Activated CD8-positive, alpha-beta memory T cell treated with anti-CD3 and anti-CD28 coated beads for 48 hours (primary cell): ENCODE data around the gene ATP6V1F.

Source experiments
- DNase-seq, 3 experiments: peaks; one replicate each; pipeline ENCODE4 v3.0.0-alpha.2; 2020; ENCODE audit warnings: low read depth in 2 of 3, low spot score in 2 of 3

The ATP6V1F gene

DNA sequence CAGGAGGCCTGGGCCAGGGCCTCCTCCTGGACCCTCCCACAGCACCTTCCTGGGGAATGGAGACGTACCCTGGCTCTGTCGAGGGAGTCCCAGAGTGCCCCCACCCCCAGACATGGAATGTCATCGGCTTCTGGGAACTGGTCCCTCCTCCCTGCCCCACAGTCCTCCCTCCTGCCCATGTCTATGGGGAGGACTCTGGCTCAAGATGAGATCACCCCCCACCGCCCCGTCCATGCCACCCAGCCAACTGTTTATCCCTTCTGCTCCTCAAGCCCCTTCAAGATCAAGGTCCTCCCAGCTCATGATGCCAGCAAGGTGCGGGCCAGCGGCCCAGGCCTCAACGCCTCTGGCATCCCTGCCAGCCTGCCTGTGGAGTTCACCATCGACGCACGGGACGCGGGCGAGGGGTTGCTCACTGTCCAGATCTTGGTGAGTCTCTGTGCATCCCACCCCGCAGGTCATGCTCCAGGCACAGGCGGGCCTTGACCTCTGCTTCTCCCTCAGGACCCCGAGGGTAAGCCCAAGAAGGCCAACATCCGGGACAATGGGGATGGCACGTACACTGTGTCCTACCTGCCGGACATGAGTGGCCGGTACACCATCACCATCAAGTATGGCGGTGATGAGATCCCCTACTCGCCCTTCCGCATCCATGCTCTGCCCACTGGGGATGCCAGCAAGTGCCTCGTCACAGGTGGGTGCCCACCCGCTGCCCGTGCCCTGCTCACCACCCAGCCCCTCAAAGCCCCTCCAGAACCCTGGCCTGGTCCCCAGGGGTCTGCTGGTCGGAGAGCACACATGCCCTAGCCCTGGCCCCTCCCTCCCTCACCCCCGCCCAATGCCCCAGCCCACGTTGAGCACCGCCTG, 14.1 kb upstream of the ATP6V1F start:
- no peak for DNase-seq

DNA sequence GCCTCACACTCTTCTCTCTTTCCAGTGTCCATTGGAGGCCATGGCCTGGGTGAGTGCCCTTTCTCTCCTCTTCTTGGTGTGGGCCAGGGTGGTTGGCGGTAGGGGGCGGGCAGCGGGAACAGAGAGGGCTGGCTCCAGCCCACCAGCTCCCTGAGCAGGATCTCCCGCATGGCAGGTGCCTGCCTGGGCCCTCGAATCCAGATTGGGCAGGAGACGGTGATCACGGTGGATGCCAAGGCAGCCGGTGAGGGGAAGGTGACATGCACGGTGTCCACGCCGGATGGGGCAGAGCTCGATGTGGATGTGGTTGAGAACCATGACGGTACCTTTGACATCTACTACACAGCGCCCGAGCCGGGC, 13.5 kb upstream of the ATP6V1F start:
- DNase-seq: no peak

DNA sequence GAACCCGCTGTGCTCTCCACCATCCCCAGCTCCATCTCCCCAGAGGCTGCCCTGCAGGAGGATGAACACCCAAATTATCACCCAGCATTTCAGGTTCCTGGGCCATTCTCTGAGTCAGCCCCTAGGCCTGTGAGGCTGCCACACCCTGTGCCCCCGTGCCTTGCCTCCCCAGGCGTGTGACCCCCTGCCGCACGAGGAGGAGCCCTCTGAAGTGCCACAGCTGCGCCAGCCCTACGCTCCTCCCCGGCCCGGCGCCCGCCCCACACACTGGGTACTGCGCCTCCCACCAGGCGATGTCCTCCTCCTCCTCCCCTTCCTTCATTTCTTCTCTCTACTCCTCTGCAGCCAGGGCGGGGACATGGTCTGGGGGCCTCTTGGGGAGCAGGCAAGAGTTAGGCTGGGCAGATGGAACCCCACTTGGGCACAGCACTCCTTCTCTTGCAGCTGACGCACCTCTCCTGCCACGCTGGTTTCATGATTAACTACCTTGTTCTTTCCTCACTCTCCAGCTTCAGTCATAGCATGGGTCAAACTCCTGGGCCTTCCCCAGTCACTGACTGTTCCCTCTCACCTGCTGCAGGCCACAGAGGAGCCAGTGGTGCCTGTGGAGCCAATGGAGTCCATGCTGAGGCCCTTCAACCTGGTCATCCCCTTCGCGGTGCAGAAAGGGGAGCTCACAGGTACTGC, 12.7 kb upstream of the ATP6V1F start:
- no peak for DNase-seq

DNA sequence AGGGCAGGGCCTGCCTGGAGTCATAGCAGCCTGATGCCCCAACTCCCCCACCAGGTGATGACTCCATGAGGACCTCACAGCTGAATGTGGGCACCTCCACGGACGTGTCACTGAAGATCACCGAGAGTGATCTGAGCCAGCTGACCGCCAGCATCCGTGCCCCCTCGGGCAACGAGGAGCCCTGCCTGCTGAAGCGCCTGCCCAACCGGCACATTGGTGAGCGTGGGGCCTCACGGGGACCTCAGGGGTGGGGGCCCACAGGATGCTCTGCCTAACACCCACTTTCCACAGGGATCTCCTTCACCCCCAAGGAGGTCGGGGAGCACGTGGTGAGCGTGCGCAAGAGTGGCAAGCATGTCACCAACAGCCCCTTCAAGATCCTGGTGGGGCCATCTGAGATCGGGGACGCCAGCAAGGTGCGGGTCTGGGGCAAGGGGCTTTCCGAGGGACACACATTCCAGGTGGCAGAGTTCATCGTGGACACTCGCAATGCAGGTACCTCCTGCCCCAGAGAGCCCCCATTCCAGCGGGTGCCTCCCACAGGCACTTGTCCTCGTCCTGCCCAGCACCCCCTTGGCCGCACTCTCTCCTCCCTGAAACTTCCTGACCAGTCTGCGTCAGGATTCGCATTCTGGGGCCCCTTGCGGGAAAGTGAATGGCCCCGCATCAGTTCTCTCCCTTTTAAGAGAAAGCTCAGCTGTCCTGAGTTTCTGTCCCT, 10.0 kb upstream of the ATP6V1F start:
- no peak for DNase-seq

DNA sequence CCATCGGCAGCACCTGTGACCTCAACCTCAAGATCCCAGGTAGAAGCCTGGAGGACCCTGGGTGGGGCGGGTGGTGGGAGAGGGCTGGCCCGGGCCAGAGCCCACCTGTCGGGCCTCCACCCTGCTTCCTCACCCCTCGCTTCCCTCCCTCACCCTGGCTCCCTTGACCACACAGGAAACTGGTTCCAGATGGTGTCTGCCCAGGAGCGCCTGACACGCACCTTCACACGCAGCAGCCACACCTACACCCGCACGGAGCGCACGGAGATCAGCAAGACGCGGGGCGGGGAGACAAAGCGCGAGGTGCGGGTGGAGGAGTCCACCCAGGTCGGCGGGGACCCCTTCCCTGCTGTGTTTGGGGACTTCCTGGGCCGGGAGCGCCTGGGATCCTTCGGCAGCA, 8.9 kb upstream of the ATP6V1F start:
- DNase-seq: no peak

DNA sequence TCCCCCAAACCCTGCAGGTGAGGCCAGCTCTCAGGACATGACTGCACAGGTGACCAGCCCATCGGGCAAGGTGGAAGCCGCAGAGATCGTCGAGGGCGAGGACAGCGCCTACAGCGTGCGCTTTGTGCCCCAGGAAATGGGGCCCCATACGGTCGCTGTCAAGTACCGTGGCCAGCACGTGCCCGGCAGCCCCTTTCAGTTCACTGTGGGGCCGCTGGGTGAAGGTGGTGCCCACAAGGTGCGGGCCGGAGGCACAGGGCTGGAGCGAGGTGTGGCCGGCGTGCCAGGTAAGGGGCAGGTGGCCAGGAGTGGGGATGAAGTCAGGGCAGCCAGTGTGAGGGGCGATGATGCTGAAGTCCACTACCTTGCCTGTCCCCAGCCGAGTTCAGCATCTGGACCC, 8.3 kb upstream of the ATP6V1F start:
- DNase-seq: no peak

DNA sequence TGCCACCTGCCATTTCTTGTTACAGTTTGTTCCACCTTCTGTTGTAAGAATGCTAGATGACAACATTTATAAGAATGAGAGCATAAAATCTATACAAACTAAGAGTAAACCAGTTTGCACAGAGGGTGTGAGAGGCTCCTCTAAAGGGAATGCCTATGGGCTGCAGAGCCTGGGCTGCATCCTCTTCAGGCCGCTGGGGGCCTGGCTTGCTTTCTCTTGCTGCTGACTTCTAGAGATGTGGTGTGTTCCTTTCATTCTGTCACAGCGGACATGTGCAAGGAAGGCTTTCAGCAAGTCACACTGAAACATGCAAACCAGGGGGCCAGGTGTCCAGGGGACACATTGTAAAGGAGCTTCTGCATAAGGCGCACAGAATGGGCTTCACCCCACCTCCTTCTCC, 7.1 kb upstream of the ATP6V1F start:
- no peak for DNase-seq

DNA sequence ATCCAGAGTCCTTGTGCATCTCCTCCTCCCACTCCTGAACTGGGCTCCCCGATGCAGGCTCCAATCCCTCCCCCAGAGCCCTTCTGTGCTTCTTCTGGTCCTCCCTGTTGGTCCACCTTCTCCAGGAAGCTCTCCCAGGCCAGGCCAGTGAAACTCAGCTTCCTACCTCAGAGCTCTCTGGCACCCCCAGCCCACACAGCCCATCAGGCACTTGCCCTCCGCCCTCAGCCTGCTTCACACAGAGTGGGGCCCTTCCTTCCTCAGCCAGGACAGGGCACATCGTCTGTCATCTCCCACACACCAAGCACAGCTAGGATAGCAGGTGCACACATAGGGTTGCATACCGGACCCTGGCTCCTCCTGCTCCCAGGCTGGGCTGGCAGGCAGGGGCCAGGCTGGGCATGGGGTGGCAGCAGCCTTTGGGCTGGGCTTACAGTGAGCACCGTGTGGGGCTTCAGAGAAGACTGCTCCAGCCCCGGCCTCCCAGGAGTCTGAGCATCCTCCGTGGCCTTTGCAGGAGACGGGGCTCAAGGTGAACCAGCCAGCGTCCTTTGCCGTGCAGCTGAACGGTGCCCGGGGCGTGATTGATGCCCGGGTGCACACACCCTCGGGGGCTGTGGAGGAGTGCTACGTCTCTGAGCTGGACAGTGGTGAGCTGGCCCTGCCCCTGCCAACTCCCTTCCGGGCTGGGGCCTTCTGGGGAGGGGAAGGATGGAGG, 6.5 kb upstream of the ATP6V1F start:
- DNase-seq: no peak

DNA sequence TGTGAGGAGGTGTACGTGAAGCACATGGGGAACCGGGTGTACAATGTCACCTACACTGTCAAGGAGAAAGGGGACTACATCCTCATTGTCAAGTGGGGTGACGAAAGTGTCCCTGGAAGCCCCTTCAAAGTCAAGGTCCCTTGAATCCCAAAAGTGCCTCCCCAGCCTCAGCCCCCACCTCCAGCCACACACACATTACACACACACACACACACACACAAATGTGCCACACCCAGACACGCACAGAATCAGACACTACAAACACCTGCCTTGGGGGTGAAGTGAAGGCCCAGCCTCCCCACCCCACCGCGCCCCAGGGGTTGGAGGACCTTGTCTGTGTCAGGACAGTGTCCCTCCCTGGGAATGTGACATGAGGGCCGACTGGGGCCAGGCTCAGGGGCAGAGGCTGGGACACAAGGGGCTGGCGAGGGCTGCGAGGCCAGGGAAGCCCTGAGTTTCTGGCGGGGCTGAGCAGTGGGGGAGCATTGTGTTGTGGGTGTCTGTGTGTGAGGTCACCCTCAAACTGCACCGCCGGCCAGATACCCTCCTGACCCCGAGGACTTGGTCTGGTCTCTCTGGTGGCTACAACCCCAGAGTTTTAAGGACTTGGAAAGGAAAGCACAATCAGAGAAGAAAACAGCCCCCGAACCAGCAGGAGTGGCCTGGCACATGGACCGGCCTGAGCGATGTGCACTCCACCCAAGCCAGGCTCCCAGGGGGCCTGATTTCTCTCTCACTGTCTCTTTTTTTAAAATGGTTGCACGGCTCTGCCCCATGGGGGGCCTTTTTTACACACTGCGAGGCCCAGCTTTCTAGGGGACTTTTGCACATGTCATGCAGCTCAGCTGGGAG, 4.0 kb upstream of the ATP6V1F start:
- DNase-seq: no peak

DNA sequence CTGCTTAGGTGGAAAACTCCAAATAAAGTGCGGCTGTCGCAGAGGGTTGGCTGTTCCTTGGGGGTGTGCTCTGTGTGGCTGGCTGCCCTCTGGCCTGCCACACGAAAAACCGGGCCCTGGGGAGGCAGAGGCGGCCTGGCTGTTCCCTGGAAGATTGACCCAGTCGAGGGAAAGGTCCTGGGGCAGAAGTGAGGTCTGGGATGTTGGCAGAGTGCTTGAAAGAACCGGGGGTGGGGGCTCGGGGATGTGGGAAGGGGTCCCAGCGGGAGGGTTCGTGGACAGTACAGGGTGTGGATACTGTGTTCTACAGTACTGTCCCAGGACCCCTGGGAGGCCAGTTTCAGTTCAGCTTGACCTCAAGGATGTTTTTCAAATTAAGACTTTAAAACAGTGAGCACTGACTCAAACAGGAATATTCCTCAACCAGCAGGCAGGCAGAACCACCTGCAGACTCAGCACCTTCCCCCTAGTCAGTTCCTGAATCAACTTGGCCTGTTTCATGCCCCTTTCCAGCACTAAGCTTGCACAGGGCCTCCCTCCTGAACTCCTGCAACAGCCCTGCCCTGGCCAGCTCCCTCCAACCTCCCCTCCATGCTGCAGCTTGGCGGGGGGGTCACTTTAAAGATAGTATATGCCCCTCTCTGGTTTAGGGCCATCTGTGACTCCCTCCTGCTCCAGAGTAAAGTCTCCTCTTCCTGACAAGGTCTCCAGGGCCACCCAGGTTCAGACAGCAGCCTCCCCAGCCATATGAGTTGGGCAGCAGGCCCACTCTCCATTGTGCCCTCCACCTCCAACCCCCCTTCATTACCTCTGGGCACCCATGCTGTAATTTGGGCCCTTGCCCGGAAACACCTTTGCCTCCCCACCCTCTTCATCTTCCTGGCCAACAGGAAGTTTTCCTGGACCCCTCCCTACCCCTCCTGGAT, 3.2 kb upstream of the ATP6V1F start:
- no peak for DNase-seq

DNA sequence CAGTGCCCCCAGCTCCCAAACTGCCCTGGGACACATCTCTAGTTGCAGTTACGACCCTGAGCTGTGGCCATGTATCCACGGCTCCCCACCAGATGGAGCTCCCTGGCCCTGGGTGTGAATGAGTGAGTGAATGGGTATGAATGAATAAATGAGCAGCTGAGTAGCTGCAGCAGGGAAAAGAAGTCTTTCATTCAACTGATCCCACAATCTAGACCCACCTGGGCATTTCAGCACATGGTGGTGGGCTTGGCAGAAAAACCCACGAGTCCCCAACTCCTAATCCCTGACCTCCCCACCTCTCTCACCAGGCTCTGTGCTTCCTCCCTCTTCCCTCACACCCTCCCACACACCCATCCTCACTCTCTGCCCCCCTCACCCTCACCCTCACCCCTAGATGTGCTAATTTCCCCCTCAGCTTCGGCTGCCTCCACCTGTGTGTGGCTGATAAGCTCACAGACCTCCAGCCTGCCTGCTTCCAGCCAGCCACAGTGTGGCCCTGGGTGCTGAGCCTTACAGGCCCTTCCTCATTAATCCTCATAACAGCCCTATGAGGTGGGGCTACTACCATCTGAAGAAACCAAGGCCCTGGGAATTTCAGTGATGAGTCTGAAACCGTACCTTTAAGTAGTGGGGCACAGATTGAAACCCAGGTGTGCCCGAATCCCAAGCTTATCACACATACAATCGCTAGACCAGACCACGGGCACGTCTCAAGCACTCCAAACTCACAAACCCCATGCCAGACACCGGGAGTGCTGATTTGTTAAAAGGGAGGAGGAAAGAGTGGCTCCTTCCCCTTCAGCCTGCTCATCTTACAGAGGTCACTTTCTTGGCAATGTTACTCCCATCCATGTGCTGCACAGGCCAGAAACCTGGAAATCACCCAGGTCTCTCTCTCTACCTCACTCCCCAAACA, 2.2 kb upstream of the ATP6V1F start:
- DNase-seq: no peak

DNA sequence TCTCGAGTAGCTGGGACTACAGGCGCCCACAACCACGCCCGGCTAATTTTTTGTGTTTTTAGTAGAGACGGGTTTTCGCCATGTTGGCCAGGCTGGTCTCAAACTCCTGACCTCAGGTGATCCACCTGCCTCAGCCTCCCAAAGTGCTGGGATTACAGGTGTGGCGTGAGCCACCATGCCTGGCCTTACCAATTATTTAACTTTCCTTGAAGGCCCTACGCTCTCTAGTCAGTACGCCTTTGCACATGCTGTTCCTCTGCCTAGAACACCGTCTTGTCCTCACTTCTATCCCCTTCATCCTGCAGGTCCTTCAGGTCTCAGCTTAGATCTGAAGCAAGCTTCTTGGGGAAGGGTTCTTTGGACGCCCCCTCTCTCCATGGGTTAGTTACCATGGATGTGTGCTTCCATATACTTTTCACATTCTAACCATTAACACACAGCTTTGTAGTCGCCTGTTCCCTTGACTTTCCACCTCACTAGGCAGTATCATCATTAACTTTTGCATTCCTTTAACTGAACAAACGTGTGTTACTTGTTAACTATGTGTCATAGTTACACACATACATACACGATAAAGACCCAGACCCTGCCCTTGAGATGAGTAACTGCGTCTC, 592 bp upstream of the ATP6V1F start:
- no peak for DNase-seq

DNA sequence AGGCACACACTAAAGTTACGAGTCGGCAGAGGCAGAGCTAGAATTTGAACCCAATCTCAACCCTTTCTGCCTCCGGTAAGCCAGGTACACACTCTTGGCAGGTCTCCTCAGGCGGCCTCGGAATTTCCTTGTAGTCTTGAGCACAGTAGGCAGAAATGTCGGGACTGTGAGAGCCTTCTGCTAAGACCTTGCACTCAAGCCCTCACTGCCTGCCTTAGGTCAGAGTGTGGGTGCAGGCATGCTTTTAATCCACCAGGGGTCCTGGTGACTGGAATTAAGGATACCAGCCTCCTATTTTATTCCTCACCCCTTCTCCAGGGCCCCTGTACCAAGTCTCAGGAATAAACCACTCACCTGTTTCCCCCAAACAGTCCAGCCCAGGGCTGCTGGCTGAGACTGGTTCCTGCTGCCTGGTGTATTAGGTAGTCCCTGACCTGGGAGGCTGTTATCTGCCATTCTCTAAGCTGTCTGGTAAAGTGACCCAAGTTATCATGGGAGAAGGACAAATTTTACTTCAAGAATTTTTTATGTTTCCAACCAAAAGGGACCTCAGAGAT, 855 bp downstream of the ATP6V1F start:
- DNase-seq: peak in 1 of 3 experiments; percentile 12

DNA sequence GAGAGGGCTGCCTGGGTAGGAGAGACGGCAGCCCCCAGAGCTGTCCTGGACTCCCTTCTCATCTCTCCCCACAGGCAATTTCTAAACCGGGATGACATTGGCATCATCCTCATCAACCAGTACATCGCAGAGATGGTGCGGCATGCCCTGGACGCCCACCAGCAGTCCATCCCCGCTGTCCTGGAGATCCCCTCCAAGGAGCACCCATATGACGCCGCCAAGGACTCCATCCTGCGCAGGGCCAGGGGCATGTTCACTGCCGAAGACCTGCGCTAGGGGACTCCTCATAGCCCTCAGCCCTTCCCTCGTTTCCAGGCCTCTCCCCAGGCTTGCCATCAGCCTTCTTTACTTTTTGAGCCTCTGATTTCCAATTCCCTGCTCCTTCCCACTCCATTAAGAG, 2.6 kb downstream of the ATP6V1F start:
- no peak for DNase-seq

DNA sequence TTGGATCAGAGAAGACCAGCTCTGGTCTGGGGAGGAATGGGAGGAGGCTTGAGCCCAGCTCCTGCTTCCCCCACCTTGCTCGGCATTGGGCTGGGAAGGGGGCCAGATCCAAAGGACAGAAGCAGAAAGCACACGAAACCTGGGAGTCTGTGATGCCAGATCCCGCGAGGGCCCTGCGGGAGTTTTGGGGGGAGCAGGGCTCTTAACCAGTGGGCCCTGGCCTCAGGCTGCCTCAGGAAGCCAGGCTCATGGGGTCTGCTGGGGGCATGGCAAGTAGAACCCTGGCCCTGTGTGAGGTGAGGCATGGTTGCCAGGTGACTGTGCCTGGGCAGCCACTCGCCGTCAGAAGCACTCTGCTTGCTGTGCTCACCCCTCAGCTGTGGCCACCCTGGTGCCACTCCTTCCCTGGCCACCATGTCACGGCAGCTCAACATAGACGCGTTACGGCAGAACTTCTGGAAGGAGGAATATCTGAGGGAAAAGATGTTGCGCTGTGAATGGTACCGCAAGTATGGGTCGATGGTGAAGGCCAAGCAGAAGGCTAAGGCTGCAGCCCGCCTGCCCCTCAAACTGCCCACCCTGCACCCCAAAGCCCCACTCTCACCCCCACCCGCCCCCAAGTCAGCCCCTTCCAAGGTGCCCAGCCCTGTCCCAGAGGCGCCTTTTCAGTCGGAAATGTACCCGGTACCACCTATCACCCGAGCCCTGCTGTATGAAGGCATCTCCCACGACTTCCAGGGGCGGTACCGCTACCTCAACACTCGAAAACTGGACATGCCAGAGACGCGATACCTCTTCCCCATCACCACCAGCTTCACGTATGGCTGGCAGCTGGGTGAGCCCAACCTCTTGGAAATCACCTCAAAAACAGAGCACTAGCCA, 3.6 kb downstream of the ATP6V1F start:
- no peak for DNase-seq

DNA sequence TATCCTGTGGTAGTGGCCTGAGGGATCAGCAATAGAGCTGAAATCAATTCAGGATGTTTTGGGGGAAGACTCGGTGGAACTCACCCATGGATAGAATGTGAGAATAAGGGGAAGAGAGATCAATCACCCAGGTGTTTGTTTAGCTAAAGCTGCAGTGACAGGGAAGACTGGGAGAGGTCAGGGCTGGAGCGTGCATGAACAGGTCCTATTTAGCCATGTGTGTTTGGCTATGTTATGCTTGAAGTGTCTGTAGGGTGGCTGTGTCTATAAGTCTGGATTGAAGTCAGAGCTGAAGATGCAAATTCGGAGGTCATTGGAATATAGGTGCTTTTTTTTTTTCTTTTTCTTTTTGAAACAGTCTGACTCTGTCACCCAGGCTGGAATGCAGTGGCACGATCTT, 4.6 kb downstream of the ATP6V1F start:
- no peak for DNase-seq
